AG04449 (cell line): Measurements from ENCODE around the gene KLRC4.
"Not testable (repeated sequence)": the region's sequence is repeated elsewhere in the genome, so short reads cannot be mapped to it uniquely, and the experiment has no call there.

Experiments used
- CTCF ChIA-PET: fragments of 350-600 bp; formaldehyde crosslinking; extraction: SDS; loops from one replicate; lab custom pipeline; 2021; ENCODE audit warnings: antibody characterized with exemption; lab: Yijun Ruan, JAX
- POLR2A ChIA-PET: fragments of 400-600, 350-600 bp; formaldehyde crosslinking; extraction: SDS; loops from one replicate; lab custom pipeline; 2020; ENCODE audit warnings: antibody characterized with exemption, inconsistent platforms; lab: Yijun Ruan, JAX
- DNase-seq: peaks from one replicate; pipeline ENCODE4 v3.0.0-alpha.2; 2010; ENCODE audit warnings: low read depth, low spot score
- H3K4me3 ChIP-seq: 2 replicates; pipeline ENCODE4 v1.5.1; 2011; ENCODE audit warnings: low read depth, mild to moderate bottlenecking, control low read depth, low read length
- TF ChIP-seq, protein P1 (sequence below): IDR thresholded peaks from one replicate; pipeline ENCODE4 v1.5.1; 2011; ENCODE audit warnings: mild to moderate bottlenecking, moderate library complexity, low read length, control low read depth, inconsistent platforms; ENCODE audit not compliant: insufficient read depth; ENCODE audit errors: missing control alignments

KLRC4 gene

DNA sequence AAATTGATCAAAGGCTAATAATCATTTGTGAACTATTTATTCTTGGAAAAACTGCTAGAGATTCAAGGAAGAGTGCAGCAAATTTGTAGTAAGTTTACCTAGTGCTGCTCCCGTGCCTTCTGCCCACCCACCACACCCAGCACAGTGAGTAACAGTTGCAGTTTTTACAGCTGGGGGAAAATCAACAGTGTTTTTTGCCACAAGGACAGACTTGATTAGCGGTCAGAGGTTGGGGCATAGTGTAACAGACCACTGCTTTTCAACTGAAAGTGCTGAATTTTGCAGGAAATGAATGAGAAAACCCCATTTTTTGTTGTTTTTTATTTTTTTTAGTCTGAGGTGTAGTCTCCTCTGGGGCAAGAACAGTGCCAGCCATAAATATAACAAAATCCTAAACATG, 12.3 kb downstream of the KLRC4 start:
- CTCF ChIA-PET = no interaction called here
- TF ChIP-seq, protein P1, sequence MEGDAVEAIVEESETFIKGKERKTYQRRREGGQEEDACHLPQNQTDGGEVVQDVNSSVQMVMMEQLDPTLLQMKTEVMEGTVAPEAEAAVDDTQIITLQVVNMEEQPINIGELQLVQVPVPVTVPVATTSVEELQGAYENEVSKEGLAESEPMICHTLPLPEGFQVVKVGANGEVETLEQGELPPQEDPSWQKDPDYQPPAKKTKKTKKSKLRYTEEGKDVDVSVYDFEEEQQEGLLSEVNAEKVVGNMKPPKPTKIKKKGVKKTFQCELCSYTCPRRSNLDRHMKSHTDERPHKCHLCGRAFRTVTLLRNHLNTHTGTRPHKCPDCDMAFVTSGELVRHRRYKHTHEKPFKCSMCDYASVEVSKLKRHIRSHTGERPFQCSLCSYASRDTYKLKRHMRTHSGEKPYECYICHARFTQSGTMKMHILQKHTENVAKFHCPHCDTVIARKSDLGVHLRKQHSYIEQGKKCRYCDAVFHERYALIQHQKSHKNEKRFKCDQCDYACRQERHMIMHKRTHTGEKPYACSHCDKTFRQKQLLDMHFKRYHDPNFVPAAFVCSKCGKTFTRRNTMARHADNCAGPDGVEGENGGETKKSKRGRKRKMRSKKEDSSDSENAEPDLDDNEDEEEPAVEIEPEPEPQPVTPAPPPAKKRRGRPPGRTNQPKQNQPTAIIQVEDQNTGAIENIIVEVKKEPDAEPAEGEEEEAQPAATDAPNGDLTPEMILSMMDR = no peak
- DNase-seq = no peak
- no peak overlapping the region for H3K4me3 ChIP-seq
- POLR2A ChIA-PET = no interaction called here

- CTCF ChIA-PET, DNase-seq, POLR2A ChIA-PET, H3K4me3 ChIP-seq: not testable (repeated sequence)
These were observed 13.4 kb downstream of the KLRC4 start for GRCh38 chr12:10396176-10396575.

- no peak overlapping the region for H3K4me3 ChIP-seq
These were observed 14.1 kb downstream of the KLRC4 start for GRCh38 chr12:10395390-10395998.

GRCh38 chr12:10394531-10395152, 14.9 kb downstream of the KLRC4 start:
- CTCF ChIA-PET, POLR2A ChIA-PET: not testable (repeated sequence)

More at GRCh38 chr12:10395390-10395998, 14.1 kb downstream of the KLRC4 start:
- ChIA-PET CTCF (no interaction called here), POLR2A (no interaction called here)
- TF ChIP-seq, protein P1 = no peak
- DNase-seq = no peak

DNA sequence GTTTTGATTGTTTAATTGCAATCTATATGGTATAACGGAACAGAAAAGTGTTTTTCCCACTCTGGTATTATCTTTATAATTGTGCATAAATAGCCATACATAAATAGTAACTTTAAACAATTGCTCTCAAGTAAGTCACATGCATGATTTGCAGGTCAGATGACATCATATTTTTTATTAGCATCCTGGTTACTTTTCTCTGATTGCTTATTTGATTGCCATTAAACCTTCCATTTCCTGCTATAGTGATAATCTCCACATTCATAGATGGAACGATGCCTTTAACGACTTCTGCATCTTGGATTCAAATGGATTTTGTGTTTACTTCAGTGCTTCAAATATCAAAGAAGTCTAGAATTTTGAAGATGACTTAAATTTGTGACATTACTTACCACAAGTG, 16.3 kb downstream of the KLRC4 start:
- CTCF ChIA-PET = no interaction called here

More at GRCh38 chr12:10394531-10395152, 14.9 kb downstream of the KLRC4 start:
- not testable (repeated sequence) for DNase-seq, H3K4me3 ChIP-seq

DNA sequence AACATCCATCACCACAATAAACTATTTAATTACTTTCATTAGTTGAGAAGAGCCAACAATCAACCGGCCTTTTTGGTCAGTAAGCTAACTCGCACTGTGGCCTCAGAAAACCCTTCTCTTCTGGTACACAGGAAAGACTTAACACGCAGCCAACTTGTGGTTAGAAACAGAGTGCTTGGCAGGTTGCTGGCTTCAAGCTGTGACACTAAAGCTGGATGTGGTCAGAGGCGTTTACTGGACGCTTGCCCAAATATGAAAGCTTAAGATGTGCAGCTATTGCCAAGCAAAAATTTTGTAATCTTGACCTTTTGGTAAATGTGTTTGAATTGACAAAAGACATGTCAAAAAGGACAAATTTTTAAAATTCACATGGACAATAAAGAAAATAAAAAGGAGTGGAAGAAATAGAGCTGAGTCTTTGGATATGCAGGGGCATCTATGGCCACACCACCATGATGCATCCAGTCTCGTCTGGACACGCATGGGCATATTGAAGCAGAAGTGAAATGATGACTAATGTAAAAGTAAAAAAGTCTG, 17.1 kb downstream of the KLRC4 start:
- ChIA-PET CTCF (no interaction called here), POLR2A (no interaction called here)
- no peak overlapping the region for H3K4me3 ChIP-seq
- DNase-seq = no peak
- TF ChIP-seq, protein P1 = no peak

More for the DNA sequence above, 16.3 kb downstream of the KLRC4 start:
- TF ChIP-seq, protein P1 = no peak
- no peak overlapping the region for H3K4me3 ChIP-seq
- no peak for DNase-seq
- POLR2A ChIA-PET = no interaction called here

DNA sequence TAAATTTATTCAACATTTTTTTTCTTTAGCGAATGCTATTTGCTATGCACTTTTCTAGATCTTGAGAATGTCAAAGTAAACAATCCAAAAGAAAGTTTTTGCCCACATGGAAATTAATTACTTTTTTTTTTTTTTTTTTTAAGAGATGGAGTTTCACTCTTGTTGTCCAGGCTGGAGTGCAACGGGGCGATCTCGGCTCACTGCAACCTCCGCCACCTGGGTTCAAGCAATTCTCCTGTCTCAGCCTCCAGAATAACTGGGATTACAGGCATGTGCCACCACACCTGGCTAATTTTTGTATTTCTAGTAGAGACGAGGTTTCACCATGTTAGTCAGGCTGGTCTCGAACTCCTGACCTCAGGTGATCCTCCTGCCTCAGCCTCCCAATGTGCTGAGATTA, 18.6 kb downstream of the KLRC4 start:
- H3K4me3 ChIP-seq, POLR2A ChIA-PET, DNase-seq: not testable (repeated sequence)
- CTCF ChIA-PET = interaction anchor here (1.2 kb wide), 1 partner anchor 155 kb away, joined by 3 read pairs; no protein-coding TSS in a partner anchor
